HFFc6 (cell line): Measurements from ENCODE around the gene SARS2. TPM values are rescaled to one million over a fixed set of nuclear protein-coding genes. Genes with fewer than 3 reads are reported as not detected.

ENCODE experiments used
- DNase-seq: peaks from one replicate; pipeline ENCODE4 v3.0.0-alpha.2; 2018
- H3K27ac Mint-ChIP-seq: 2 replicates; pipeline ENCODE4 v1.8.0; 2020; ENCODE audit warnings: mild to moderate bottlenecking, mixed read lengths
- H3K27me3 Mint-ChIP-seq: 2 replicates; pipeline ENCODE4 v1.8.0; 2021; ENCODE audit warnings: mild to moderate bottlenecking, moderate library complexity, mixed read lengths; ENCODE audit not compliant: insufficient read depth
- H3K36me3 Mint-ChIP-seq: 2 replicates; pipeline ENCODE4 v1.8.0; 2021; ENCODE audit warnings: low read depth, mixed read lengths
- H3K4me1 Mint-ChIP-seq: 2 replicates; pipeline ENCODE4 v1.8.0; 2020; ENCODE audit warnings: low read depth, mixed read lengths
- H3K4me3 Mint-ChIP-seq: 2 replicates; pipeline ENCODE4 v1.8.0; 2020; ENCODE audit warnings: mild to moderate bottlenecking, moderate library complexity, mixed read lengths
- H3K9me3 Mint-ChIP-seq: 2 replicates; pipeline ENCODE4 v1.8.0; 2020; ENCODE audit warnings: mild to moderate bottlenecking, mixed read lengths
- long read RNA-seq: library from polyadenylated mRNA; unstranded; transcript quantifications from one replicate; pipeline ENCODE4 v2.0.0, GENCODE V29; 2019
- total RNA-seq, 6 experiments: library from RNA; stranded (reverse); fragmentation: NEBNext Ultra II Directional; extraction: Animal tissue kit (Norgen Biotek cat#: 25700); gene quantifications; 2 replicates in 1 of 6; 3 replicates in 5 of 6; pipeline ENCODE4 v1.2.3, GENCODE V29; 2021
- TF ChIP-seq, protein P1 (sequence below): fragments of 200-600 bp; sonication (generic); IDR thresholded peaks from 2 replicates; pipeline ENCODE4 v1.5.0; 2021; ENCODE audit warnings: antibody characterized with exemption, mild to moderate bottlenecking

Gene SARS2, protein sequence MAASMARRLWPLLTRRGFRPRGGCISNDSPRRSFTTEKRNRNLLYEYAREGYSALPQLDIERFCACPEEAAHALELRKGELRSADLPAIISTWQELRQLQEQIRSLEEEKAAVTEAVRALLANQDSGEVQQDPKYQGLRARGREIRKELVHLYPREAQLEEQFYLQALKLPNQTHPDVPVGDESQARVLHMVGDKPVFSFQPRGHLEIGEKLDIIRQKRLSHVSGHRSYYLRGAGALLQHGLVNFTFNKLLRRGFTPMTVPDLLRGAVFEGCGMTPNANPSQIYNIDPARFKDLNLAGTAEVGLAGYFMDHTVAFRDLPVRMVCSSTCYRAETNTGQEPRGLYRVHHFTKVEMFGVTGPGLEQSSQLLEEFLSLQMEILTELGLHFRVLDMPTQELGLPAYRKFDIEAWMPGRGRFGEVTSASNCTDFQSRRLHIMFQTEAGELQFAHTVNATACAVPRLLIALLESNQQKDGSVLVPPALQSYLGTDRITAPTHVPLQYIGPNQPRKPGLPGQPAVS
- total RNA-seq, result 10 to 100 TPM; 18.7 to 25.1 (median 22.7) TPM
- long read RNA-seq, transcript SARS2-201 (16 exons, 2,057 nt), result major isoform, 18 of 30 reads
- long read RNA-seq, partial matches to known transcripts, result 0 of 30 reads
- long read RNA-seq, other reads (novel, unspliced or antisense), result 11 of 30 reads

- peak; percentile 84 for DNase-seq
- Mint-ChIP-seq H3K27me3 (no peaks in the 10 kb centered on the region; the same call in 1 of the 2 replicates), H3K36me3 (peaks cover 26% of the 10 kb centered on the region), H3K27ac (peak within 1 kb of the TSS; percentile 98), H3K4me3 (peak within 1 kb of the TSS; percentile 99), H3K4me1 (peaks cover 23% of the 10 kb centered on the region), H3K9me3 (no peaks in the 10 kb centered on the region)
- TF ChIP-seq, protein P1, sequence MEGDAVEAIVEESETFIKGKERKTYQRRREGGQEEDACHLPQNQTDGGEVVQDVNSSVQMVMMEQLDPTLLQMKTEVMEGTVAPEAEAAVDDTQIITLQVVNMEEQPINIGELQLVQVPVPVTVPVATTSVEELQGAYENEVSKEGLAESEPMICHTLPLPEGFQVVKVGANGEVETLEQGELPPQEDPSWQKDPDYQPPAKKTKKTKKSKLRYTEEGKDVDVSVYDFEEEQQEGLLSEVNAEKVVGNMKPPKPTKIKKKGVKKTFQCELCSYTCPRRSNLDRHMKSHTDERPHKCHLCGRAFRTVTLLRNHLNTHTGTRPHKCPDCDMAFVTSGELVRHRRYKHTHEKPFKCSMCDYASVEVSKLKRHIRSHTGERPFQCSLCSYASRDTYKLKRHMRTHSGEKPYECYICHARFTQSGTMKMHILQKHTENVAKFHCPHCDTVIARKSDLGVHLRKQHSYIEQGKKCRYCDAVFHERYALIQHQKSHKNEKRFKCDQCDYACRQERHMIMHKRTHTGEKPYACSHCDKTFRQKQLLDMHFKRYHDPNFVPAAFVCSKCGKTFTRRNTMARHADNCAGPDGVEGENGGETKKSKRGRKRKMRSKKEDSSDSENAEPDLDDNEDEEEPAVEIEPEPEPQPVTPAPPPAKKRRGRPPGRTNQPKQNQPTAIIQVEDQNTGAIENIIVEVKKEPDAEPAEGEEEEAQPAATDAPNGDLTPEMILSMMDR, result peak; percentile 99
Observed at GRCh38 chr19:38929929-38930775, at the start of gene SARS2. Gene SARS2 (minus strand): TSS chr19:38930763. CDS start chr19:38930736, 27 bp downstream.

- H3K4me1 Mint-ChIP-seq, result peaks cover 20% of the 10 kb centered on the region
- H3K27me3 Mint-ChIP-seq, result peaks cover 6% of the 10 kb centered on the region; the same call in 1 of the 2 replicates
- no peaks in the 10 kb centered on the region for H3K9me3 Mint-ChIP-seq
- DNase-seq, result no peak
- no peak overlapping the region for H3K4me3 Mint-ChIP-seq
- no peak overlapping the region for H3K27ac Mint-ChIP-seq
- TF ChIP-seq, protein P1, result no peak
- 0 out of 2 replicates have a peak, but pooled peaks cover 4% of the 10 kb centered on the region for H3K36me3 Mint-ChIP-seq
Observed at GRCh38 chr19:38979812-38980211, 49.2 kb upstream of the SARS2 start.

DNA sequence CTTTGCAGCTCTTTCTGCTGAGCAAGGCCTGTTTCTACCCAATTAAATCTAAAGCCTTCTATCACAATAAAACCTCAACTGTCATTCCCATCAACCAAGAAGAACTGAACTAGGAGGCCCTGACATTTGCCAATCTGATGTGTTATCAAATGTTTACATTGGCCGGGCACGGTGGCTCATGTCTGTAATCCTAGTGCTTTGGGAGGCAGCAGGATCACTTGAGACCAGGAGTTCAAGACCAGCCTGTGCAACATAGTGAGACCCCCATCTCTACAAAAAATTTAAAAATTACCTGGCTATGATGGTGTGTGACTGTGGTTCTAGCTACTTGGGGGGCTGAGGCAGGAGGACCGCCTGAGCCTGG, 47.7 kb upstream of the SARS2 start:
- 0 out of 2 replicates have a peak, but pooled peaks cover 4% of the 10 kb centered on the region for H3K36me3 Mint-ChIP-seq
- H3K4me3 Mint-ChIP-seq, result no peak overlapping the region
- peaks cover 3% of the 10 kb centered on the region; the same call in 1 of the 2 replicates for H3K27me3 Mint-ChIP-seq
- no peaks in the 10 kb centered on the region for H3K9me3 Mint-ChIP-seq
- no peak overlapping the region for H3K27ac Mint-ChIP-seq
- TF ChIP-seq, protein P1, result no peak
- peaks cover 26% of the 10 kb centered on the region for H3K4me1 Mint-ChIP-seq
- no peak for DNase-seq

- Mint-ChIP-seq H3K9me3 (no peaks in the 10 kb centered on the region), H3K27me3 (peaks cover 3% of the 10 kb centered on the region; the same call in 1 of the 2 replicates), H3K4me3 (no peak overlapping the region), H3K4me1 (peaks cover 26% of the 10 kb centered on the region), H3K27ac (no peak overlapping the region), H3K36me3 (0 out of 2 replicates have a peak, but pooled peaks cover 4% of the 10 kb centered on the region)
- TF ChIP-seq, protein P1, result no peak
- peak; percentile 36 for DNase-seq
Observed at GRCh38 chr19:38977445-38978325, 47.1 kb upstream of the SARS2 start.
